Posterior cingulate gyrus (tissue), 11 donors: ENCODE results near the gene ATP6V0A1.
A peak's percentile ranks its signal among the peaks of the same experiment; 100 is the strongest.
"Not testable (repeated sequence)": the region's sequence is repeated elsewhere in the genome, so short reads cannot be mapped to it uniquely, and the experiment has no call there.

Experiments used
- DNase-seq, 10 donors: peaks; one replicate each; pipeline versions ENCODE4 v3.0.0 to v3.0.0-alpha.2; 2020 to 2021; ENCODE audit warnings: mixed read lengths in 3 of 10
- intact Hi-C: fragments of 100-400 bp; cut with DNase I; formaldehyde crosslinking; loops from one replicate; pipeline ENCODE4 v1.15.1; 2023

Gene ATP6V0A1

DNA sequence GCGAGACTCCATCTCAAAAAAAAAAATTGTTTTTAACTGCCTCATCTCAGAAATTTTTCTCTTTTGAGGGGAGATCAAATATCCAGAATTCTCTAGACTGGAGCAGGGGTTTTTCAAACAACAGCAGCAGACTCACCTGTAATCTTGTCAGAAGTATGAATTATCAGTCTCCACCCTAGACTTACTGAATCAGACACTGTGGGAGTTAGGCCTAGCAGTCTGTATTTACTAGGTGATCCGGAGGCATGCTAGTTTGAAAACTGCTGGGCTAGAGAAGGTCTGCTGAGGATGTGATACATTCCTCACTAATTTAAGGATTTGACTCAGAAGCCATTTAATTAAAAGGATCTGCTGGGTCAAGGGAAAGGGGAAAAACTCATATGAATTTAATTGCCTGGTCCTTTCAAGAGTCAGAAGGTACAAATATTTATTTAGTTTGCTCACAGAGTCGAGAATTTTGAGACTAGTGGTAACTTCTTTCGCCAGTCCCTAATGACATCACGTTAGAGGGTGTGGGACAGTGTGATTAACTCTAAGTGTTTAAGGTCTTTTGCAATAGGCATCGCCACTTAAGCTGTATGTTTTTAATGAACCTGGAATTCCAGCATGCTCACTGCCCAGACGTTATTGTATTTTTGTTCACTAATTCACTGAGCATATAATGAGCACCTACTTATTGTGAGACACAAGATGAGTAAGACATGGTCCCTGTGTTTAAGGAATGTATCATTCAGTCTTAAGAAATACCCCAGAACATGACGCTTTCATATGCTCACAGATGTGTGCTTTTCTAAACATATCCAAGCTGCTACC lies 14.2 kb downstream of the ATP6V0A1 start:
- intact Hi-C loops = no loop called here
- DNase-seq = no peak

DNA sequence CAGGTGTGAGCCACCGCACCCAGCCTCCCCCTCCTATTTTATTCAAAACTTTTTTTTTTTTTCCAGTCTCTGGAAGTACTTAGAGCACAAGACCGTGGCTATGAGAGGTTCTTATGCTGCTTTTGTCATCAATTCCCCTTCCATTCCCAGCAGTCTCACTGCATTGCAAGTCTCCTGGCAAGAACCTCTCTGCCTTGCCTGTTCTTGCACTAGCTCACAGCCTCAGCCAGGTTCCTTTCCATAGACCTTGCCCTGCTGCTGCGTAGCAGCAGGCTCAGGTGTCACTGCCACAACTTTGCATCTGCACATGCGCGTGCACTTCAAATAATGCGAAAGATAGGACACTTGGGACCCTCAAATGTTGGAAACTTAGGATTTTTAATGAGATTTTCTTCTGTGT lies 15.6 kb downstream of the ATP6V0A1 start:
- no peak for DNase-seq
- intact Hi-C loops = no loop called here

GRCh38 chr17:42475121-42475520 lies 16.4 kb downstream of the ATP6V0A1 start:
- intact Hi-C loops = no loop called here
- no peak for DNase-seq

- DNase-seq = no peak
- intact Hi-C loops = no loop called here
These were observed 17.2 kb downstream of the ATP6V0A1 start for GRCh38 chr17:42475835-42476234.

- DNase-seq = no peak
- intact Hi-C loops = no loop called here
These were observed 17.7 kb downstream of the ATP6V0A1 start for GRCh38 chr17:42476411-42476810.

GRCh38 chr17:42477173-42477572 lies 18.5 kb downstream of the ATP6V0A1 start:
- no peak for DNase-seq
- intact Hi-C loops = no loop called here

- DNase-seq, intact Hi-C loops: not testable (repeated sequence)
These were observed 19.1 kb downstream of the ATP6V0A1 start for GRCh38 chr17:42477824-42478223.

- DNase-seq = no peak
- intact Hi-C loops = no loop called here
These were observed 25.6 kb downstream of the ATP6V0A1 start for GRCh38 chr17:42484304-42484703.

DNA sequence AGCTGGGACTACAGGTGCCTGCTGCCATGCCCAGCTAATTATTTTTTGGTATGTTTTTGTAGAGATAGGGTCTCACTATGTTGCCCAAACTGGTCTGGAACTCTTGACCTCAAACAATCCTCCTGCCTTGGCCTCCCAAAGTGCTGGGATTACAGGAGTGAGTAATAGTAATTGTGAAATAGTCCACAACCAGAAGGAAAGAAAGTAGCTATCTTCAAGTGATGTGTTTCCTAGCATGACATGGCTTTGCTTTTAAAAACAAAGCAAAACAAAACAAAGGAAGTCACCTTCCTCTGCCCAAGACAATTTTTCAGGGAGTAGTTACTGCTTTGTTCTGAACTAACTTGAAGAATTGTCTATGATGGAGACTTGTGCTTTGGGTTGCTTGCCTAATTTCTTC lies 27.0 kb downstream of the ATP6V0A1 start:
- intact Hi-C loops = no loop called here
- DNase-seq = no peak

DNA sequence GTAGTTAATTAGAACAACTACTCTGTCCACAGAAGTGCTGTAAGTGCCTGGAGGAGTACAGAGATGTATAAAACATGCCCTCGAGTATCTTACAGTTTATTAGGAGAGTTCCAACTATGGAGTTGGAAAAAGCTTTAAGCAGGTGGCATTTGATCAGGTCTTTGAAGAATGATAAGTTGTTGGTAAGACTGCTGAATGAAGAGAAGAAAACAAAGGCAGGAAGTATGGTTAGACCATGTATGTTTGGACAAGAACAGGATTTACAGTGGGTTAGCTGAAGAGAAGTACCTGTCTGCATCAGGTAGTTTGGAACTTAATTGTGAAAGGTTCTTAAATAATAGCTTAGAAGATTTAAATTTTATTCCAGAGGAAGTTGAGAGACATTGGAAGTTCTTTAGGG lies 29.4 kb downstream of the ATP6V0A1 start:
- intact Hi-C loops = no loop called here
- no peak for DNase-seq

DNA sequence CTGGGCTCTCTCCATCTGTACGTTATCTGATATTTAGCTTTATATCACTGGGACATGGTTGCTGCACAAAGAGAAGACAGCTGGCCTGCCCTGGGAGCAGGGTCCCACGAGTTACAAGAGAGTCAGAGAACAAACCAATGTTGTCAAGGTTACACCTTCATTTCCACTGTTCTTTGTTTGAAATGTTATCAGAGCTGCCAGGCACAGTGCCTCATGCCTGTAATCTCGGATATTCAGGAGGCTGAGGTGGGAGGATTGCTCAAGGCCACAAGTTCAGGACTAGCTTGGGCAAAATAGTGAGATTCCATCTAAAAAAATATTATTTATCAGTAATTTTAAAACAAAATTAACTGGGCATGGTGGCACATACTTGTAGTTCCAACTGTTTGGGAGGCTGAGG lies 34.6 kb downstream of the ATP6V0A1 start:
- DNase-seq = no peak
- intact Hi-C loops = no loop called here

DNA sequence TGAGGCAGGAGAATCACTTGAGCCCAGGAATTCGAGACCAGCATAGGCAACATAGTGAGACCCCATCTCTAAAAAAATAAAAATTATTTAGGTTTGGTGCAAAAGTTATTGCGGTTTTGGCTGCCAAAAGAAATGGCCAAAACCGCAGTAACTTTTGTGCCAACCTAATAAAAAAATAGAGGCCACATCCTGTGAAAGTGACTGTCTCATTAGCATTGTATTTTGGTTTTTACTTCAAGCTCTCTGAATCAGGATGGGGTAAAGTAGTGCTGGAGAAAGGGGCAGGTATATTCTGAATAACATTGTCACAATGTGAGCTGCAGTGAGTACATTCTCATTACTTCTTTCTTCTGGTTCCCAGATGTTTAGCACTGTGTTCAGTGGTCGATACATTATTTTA lies 36.0 kb downstream of the ATP6V0A1 start:
- no peak for DNase-seq
- intact Hi-C loops = no loop called here

DNA sequence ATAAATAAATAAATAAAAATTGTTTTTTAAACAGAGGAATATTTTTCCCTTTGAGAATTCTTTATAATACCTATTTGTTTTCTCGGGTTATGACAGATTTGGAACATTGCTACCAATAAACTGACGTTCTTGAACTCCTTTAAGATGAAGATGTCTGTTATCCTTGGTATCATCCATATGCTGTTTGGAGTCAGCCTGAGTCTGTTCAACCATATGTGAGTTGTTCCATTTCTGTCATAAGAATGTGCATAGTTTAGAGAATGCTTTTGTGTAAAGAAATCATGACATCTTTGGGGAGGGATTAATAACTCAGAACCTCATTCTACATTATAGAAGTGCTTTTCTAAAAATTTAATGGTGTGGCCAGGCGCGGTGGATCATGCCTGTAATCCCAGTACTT lies 40.1 kb downstream of the ATP6V0A1 start:
- intact Hi-C loops = no loop called here
- no peak for DNase-seq

- intact Hi-C loops = no loop called here
- DNase-seq = no peak
These were observed 43.4 kb downstream of the ATP6V0A1 start for GRCh38 chr17:42502091-42502490.

DNA sequence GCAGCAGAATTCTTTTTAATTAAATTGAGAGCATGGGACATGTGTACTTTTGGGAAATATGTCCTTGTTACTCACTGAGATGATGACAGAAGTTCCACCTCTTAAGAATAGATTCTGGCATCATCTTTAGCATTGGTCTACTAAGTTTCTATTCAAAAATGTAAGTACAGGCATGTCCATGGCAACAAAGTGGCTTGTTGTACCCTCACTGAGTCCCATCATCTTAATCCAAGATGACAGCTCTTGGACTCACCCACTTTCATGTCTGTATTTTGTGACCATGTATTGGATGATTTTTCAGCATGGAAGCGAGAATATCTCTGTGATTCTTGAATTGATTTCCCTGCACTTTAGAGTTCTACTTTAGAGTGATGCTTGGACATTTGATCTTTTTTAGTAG lies 44.2 kb downstream of the ATP6V0A1 start:
- intact Hi-C loops = no loop called here
- DNase-seq = no peak

DNA sequence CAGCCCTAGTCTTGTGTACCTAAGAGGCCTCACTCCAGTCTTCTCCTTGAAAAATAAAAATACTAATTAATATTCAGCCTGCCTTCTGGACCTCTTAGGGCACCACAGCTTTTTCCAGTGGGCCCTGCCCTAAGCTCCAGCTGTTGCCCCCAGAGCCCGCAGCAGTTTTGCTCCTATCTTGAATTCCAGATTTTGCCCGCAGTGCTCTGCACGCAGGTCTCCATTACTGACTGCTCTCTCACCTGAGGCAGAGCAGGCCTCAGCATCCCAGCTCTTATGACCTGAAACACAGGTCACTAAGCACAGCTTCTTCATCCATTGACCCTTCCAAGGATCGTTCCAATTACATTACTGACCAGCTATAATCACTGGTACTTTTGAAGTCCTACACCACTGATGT lies 49.0 kb downstream of the ATP6V0A1 start:
- DNase-seq = no peak
- intact Hi-C loops = no loop called here

DNA sequence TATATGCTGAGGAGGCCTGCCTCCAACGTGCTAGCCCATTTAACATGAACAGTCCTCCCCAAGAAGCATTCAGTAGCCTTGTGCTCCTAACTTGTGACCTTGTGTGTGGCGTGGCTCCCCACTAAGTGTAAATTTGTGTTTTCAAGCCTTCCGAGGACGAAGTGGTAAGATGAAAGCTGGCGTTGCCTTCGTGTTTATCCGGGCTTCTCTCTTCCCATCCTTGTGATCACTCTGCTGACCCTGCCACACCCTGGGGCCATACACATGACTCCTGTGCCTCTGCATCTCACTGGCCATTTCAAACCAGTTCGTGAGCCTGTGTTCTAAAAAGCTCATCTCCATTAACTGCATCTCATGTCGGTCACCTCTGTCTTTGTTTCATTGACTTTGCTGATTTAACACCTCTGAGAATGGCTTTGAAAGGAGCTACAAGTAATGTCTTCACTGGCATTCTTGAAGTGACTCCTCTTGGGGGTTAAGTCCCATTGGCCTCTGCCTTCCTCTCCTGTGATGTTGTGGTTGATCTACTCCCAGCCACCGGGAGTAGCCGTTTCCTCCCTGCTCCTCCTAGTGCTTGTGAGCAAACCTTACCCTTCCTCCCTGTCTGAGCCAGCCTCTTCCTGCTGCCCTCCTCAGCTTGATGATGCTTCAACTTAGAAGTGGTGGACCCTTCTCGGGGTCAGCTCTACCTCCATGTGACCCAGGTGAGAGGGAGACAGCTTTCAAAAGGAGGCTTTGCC lies 49.9 kb downstream of the ATP6V0A1 start:
- intact Hi-C loops = no loop called here

GRCh38 chr17:42509409-42509808 lies 50.7 kb downstream of the ATP6V0A1 start:
- no peak for DNase-seq
- intact Hi-C loops = no loop called here

More for the DNA sequence above, 49.9 kb downstream of the ATP6V0A1 start:
- no peak for DNase-seq

DNA sequence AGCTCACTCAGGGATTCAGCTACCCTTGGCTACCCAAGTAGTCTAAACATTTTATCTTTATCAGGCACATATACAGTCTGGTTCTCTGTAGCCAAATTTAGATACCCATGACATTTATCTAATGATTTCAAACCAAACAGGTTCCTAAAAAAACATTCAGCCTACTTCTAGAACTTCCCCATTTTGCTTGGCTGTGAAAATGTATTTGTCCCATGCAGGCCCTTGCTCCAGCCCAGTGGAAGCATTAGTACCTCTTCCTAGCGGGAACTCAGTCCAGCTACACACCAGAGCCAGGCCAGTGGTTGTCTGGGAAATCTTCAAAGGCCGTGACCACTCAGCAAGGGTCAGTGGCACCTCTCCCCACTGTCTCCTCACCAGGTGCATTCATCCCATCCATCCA lies 51.2 kb downstream of the ATP6V0A1 start:
- DNase-seq = no peak

GRCh38 chr17:42512246-42512645 lies 53.6 kb downstream of the ATP6V0A1 start:
- peak in 2 of 10 donors; percentile 12 to 29 for DNase-seq
- intact Hi-C loops = loop anchor here (10.0 kb wide), 1 partner anchor 47 kb away; no protein-coding TSS in a partner anchor

More for the DNA sequence above, 51.2 kb downstream of the ATP6V0A1 start:
- intact Hi-C loops = loop anchor here (10.0 kb wide), 1 partner anchor 45 kb away; no protein-coding TSS in a partner anchor

DNA sequence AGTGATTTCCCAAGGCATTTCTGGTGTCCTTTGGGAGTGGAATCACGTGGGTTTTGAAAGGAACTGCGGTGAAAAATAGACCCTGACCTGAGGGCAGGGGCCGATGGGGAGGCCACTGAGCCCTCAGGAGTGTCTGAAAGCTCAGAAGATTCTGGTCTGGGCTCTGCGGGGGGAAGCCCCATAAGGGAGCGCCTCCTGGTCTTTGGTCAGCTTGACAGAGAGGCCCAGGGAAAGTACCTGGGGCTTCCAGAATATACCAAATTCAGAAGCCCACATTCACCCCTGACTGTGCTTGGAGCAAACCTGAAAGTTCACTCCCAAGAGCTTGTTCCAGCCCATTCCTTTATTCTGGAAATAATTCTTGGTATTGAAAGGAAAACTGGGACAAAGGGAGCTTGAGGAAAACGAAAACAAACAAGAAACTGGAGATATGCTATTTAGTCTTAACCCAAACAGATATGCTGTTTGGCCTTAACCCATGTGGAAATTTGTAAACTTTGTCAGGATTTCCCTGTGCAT lies 54.1 kb downstream of the ATP6V0A1 start:
- peak in 2 of 10 donors; percentile 20 to 60 for DNase-seq

More for the DNA sequence above, 54.1 kb downstream of the ATP6V0A1 start:
- intact Hi-C loops = loop anchor here (10.0 kb wide), 1 partner anchor 48 kb away; no protein-coding TSS in a partner anchor
